NCI-H146 treated with DMSO at 0.1 percent for 48 hours (cell line): Measurements from ENCODE around the gene NR2F1.

Experiments
- DNase-seq: peaks from one replicate; lab custom pipeline; 2025; ENCODE audit not compliant: unreplicated experiment; lab: John Stamatoyannopoulos, UW

NR2F1 gene

GRCh38 chr5:93635991-93636390 lies 53.0 kb downstream of the NR2F1 start:
- DNase-seq, result no peak

GRCh38 chr5:93636837-93637236 lies 53.8 kb downstream of the NR2F1 start:
- no peak for DNase-seq

- DNase-seq, result no peak
These were observed 54.7 kb downstream of the NR2F1 start for GRCh38 chr5:93637697-93638096.

- no peak for DNase-seq
These were observed 59.5 kb downstream of the NR2F1 start for GRCh38 chr5:93642526-93642925.
